HG02973 (cell line): ENCODE results near the gene TANGO6.
"Not testable (repeated sequence)": the region's sequence is repeated elsewhere in the genome, so short reads cannot be mapped to it uniquely, and the experiment has no call there.

Experiments used
- ATAC-seq: cut with Tn5 transposase; IDR thresholded peaks from one replicate; pipeline ENCODE4 v1.9.1; 2021; ENCODE audit warnings: moderate library complexity; ENCODE audit not compliant: unreplicated experiment

TANGO6 gene

DNA sequence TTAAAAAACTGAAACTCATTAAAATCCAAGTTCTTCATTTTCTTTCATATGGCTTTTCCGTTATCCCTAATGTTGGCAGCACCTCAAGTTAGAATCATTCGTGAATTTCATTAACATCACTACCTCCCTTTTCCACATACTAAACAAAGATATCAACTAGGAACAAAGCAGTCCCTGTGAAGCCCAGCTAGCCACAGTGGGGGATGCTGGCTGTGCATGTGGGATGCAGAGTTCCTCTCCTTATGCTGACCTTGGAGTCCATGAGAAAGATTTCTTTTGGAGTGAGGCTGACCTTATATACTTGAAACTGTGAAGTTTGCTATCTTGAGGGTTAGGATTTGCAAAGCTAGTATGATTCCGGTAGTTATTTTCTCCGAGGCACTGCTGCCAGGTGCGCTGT, 117.6 kb downstream of the TANGO6 start:
- ATAC-seq = no peak

DNA sequence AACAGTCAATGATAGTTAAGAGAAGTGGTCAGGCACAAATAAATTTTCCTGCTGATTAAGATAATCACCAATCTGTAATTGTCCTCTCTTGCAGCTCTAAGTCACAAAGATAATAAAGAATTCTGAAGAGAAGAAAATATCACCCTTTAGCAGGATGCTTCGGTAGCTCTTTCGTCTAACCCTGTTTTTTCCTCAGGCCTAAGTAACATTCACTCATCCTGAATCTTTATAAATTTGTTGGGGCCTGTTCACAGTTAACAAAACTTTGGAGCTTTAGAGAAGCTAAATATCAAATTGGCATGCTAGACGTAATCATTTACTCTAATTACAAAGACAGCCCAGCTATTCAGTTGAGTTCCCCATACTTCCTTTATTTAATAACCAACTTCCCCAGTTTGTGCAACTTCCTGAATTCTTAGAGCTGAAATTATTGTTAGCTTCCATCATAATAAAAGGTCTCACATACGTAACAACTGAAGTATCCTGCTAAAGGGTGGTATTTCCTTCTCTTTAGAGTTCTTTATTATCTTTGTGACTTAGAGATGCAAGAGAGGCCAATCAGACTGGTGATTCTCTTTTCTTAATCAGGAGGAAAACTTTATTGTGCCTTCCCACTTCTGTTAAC, 118.6 kb downstream of the TANGO6 start:
- ATAC-seq = no peak

DNA sequence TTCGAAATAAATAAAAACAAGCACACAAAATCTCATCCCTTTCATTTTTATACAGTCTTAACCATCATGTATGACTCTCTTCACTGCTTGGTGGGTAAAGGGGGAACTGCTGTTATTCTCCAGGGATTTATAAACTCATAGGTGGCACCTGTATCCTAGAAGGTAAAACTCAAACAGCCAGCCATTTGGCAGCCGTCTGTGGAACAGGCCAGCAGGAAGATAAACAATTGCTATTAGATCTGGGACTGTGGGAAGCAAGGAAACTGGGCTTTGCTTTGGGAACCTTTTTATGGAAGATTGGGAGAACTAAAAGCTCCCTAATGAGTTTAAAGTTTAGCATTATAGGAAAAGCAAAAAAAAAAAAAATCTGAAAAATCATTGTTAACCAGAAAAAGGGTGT, 126.0 kb downstream of the TANGO6 start:
- no peak for ATAC-seq

DNA sequence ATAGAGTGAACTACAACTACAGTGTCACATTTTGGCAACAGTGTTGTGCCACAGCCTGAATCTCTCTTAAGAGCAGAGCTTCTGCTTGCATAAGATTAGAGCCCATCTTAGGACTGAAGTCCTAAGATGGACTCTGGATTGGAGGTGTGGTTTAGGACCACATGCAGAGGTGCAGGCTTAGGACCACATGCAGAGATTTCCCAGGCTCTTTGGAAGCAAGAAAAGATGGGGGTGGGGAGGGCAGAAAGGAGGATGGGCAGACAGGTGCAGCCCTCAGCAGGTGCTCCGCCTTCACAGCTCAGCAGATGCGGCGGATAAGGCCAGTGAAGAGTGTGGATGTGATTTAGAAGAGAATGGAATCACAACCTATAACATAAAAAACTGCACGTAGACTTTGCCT, 128.7 kb downstream of the TANGO6 start:
- no peak for ATAC-seq

DNA sequence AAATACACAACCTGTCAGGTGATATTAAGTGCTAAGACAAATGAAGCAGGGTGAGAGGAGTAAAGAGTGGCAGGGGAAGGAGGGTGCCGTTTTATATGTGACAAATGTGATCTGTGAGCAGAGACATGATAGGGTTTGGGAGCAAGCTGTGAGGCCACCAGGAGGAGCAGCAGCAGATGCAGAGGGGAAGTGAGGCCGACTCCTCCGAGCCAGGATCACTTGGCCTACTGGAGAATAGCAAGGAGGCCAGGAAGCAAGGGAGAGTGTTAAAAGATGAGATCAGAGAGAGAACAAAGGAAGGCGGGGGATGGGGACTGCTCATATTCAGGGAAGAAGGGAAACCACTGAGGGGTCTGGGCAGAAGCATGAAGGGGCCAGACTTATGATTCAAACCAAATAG, 129.4 kb downstream of the TANGO6 start:
- no peak for ATAC-seq

DNA sequence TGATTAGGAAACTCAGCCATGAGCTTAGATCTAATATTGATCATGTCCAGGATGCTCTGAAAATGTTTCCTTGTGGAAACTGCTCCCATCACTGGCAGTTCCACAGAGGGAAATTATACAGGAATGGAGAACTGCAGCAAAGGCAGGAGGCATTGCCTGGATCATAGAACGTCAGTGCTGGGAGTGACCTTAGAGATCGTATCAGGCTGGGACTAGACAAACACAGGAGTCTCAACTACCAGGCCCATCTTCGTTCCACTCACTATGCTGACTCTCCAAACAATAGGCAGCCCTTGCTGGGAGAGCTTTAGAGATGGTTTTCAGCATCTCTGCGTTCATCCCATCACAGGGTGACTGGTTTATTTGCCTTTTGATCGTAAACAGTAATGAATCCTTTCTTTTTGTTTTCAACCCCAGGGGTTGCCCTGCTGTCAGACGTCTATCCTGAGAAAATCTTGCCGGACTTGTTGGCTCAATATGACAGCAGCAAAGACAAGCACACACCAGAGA, 130.3 kb downstream of the TANGO6 start:
- no peak for ATAC-seq

DNA sequence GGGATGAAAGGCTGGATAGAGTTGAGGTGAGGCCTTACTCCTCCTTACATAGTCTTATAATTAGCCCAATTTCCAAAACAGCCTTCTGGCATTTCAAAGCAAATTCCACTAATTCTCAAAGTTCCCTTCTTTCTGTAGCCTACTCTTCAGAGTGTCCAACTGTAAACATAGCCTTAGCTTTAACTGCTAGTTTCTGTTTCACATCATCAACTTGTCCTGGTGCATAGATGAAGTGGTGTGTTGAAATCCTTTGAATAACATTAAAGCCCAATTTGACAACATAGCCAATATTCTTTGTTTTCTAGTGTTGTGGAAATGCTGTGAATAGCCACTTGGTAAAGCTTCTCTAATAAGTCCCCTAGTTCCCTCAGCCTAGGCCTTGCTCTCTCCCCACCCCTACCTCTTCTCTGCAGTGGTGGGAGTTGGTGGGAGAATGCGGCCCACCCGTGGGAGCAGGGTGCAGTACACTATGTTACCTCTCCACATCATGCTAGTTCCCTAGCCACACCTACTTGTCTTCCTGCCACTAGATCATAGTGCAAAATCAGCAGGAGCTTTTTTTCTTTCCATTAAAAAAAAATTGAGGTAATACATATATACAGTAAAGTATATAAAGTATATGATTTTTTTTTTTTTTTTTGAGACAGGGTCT, 135.1 kb downstream of the TANGO6 start:
- ATAC-seq = no peak

DNA sequence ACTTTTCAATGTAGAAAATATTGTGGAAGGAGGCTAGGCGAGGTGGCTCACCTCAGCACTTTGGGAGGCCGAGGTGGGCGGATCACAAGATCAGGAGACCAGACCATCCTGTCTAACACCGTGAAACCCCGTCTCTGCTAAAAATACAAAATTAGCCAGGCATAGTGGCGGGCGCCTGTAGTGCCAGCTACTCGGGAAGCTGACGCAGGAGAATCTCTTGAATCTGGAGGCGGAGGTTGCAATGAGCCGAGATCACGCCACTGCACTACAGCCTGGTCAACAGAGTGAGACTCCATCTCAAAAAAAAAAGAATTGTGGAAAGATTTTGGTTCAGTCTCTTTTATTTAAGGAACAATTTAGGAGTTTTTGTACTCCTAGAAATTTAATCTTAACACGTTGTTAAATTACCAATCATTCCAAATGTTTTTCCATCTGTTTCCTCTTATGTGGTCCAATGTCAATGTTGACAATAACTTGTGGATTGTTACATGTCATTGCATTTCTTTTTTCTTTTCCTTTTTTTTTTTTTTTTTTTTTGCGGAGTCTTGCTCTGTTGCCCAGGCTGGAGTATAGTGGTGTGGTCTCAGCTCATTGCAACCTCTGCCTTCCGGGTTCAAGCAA, 137.5 kb downstream of the TANGO6 start:
- no peak for ATAC-seq

DNA sequence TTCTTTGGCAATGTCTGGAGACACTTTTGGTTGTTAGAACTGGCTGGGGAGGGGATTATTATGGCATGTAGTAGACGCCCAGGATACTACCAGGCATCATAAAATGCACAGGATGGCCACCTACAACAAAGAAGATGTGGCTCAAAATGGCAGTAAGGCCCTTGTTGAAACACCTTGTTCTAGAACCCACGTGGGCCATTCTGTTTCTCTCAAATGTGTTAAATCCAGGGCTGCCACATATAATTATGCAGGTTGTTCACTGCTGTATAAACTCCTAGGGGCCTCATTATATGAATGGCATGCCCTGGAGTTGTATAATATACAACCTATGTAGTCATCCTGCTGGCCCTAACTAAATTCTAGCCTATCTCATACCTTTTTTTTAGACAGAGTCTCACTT, 138.6 kb downstream of the TANGO6 start:
- no peak for ATAC-seq

DNA sequence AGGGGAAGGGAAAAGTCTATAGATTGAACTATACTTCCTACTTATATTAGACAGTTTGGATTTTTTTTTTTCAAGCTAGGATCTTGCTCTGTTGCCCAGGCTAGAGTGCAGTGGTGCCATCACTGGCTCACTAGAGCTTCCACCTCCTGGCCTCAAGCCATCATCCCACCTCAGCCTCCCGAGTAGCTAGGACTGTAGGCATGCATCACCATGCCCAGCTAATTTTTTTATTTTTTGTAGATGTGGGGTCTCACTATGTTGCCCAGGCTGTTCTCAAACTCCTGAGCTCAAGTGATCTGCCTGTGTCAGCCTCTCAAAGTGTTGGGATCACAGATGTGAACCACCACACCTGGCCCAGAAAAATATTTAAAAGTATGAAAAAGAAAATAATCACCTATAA, 141.1 kb downstream of the TANGO6 start:
- ATAC-seq = no peak

DNA sequence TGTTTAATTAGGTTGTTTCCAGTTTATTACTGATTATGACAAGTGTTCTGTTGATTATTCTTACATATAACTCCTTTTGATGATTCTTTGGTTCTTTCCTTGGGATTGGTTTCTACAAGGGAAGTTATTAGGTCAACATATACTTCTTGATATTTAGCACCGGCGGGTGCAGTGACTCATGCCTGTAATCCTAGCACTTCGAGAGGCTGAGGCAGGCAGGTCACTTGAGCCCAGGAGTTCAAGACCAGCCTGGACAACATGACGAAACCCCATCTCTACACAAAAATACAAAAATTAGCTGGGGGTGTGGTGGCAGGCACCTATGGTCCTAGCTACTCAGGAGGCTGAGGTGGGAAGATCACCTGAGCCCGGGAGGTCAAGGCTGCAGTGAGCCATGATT, 141.9 kb downstream of the TANGO6 start:
- no peak for ATAC-seq

DNA sequence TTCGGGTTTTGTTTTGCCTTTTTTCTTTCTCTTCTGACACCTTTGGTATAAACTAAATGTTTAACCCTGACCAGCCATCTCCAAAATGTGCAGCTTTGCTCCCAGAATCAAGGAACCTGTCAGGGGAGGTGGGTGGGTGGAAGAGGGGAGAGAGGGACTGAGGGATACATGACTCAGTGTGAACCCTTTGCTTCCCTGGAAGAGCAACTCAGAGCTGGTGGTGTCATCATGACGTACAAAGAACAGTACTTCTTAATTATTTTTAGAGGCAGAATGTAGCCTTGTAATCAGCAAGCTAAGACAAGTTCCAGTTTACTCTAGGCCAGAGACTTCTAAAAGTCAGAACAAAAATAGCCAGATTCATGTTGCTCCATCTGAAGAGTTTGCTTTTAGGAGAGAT, 142.5 kb downstream of the TANGO6 start:
- ATAC-seq = no peak

DNA sequence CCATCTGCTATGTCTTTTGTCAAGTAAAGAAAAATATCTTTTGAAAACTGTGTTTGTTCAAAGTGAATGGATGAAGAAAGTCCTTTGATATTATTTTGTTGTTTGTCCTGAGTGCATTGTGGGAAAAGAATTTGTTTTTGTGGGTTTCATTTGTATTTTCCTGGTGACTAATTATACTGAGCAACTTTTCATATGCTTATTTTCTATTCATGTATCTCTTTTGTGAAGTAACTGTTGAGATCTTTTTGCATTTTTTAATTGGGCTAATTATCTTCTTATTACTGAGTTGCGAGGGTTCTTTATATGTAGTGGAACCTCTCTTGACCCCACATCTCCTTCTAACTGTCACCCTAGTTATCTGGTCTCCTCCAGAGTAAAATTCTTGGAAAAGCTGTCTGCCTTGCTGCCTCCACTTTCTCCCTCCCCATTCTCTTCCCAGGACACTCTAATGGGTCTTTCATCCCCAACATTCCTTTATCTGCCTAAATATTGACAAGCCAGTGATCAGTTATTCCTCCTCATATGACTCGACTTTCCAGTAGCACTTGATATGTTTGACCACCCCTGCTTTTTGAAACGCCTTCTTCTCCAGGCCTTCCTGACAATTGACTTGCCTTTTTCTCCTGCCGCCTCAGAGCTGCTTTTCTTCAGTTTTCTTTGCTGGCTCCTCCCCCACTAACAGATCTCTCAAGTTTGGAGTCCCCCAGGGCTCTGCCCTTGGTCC, 144.6 kb downstream of the TANGO6 start:
- ATAC-seq = no peak

DNA sequence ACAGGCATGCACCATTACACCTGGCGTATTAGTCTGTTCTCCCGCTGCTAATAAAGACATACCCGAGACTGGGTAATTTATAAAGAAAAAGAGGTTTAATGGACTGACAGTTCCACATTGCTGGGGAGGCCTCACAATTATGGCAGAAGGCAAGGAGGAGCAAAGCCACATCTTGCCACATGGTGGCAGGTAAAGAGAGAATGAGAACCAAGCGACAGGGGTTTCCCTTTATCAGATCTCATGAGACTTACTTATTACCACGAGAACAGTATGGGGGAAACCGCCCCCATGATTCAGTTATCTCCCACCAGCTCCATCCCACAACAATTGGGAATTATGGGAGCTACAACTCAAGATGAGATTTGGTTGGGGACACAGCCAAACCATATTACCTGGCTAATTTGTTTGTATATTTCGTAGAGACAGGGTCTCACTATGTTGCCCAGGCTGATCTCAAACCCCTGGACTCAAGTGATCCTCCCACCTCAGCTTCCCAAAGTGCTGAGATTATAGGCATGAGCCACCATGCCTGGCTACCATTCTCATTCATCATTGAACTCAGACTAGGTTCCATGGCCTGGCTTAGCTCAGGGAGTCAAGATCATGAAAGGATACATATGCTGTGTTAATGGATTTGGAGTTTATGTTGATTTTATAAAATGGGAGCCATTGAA, 147.0 kb downstream of the TANGO6 start:
- not testable (repeated sequence) for ATAC-seq

DNA sequence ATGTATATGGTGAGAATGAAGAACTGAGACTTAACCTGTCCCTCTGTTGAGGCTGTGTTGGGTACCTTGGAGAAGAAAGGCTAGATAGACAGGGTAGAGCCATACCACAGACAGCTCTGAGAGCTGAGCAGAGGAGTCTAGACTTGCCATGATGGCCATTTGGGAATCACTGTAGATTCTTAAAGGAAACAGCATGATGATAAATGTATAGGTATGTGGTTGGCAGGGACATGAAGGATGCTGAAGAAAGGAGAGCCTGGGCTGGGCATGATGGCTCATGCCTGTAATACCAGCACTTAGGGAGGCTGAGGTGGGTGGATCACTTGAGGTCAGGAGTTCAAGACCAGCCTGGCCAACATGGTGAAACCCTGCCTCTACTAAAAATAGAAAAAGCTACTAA, 147.7 kb downstream of the TANGO6 start:
- ATAC-seq = no peak

DNA sequence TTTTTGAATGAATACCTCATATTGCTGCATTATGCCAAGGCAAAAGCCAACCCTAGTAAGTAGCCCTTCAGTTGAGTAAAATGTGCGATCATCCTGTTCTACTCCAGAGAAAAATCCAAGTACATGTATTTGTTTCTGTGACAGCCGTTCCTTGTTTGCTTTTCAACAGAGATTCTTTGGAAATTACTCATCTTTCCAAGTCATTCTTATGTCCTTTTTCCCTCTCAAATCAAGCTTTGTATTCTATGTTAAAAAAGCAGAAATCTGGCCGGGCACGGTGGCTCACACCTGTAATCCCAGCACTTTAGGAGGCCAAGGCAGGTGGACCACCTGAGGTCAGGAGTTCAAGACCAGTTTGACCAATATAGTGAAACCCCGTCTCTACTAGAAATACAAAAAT, 149.2 kb downstream of the TANGO6 start:
- ATAC-seq = no peak

DNA sequence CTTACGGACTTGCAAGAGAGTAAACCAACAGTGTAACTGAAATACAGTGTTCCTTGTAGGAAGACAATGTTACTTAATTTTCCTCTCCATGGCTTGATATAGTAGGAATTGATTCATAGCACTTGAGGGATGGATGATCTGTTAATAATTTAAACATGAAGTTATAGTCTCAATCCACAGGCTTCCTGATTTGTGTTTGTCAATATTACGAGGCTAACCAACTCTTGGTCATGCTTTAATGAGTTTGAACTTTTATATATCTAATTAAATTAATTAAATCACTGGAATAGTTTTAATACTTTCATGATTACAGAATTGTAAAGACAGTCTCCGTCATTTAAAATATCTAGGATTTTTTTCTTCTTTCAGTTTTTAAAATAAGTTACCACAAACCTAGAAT, 150.1 kb downstream of the TANGO6 start:
- ATAC-seq = no peak

DNA sequence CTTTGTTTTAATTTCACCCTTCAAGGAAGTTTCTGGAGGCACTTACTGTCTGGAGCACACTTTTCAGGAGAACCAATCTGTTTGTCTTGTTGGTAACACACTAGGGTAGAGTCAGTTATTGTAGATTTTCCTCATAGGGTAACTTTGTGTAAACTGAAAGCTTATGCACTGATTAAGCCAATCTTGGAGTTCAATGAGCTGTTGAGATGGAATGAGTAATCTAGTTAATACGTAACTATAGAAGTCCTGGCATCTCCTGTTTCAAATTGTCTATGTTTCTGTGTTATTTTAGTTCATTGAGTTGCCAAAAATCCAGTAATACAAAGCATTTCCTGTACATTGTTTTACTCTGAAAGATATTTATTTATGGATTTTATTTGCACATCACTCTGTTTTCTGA, 150.6 kb downstream of the TANGO6 start:
- no peak for ATAC-seq

DNA sequence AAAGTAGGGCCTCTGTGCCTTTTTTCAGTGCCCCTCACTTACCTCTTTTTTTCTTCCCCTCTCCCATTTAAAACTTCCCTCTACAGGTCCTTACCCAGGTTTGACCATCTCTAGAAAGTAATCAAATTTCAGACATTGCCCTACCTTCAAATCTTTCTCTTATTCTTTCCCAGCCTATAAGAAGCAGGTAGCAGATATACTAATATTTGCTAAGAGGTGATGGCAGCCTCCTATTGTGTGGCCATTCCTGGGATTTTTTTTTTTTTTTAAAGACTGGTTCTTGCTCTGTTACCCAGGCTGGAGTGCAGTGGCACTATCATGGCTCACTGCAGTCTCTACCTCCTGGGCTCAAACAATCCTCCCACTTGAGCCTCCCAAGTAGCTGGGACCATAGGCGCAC, 151.0 kb downstream of the TANGO6 start:
- no peak for ATAC-seq

DNA sequence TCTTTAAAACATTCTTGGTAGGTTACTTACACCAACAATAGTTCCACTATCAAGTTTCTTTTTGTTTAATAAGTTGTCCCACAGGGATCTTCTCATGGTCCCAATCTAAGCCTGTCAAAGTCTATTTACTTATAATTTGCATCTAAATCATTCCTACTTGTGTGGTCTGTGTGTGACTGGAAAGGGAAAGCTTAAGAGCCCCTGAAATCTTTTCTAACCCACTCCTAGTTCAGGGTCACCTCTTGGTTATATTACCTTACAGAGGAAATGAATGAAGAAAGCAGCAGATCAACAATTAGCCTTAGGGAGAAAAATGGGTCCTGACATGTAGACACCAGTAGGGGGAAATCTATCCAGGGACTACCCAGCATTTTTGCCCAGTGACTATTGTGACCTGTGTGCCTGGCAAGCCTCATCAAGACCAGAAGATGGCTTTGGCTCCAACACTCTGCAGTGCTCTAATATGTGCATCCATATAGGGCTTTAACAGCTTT, 151.7 kb downstream of the TANGO6 start:
- ATAC-seq = no peak

DNA sequence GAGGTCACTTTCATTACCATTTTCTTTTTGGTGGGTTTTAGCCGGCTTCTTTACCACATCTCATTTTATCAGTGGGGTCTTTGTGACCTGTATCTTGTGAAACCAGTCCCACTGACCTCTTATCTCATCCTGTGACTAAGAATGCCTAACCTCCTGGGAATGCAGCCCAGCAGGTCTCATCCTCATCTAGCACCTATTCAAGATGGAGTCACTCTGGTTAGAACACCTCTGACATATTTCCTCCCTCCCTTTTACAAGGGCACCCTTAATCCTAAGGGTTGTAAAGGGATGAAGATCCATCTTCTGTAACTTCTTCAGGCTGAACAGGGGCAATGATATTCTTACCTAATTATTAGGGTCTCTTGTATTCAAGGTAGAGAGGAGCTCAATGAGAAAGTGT, 154.2 kb downstream of the TANGO6 start:
- no peak for ATAC-seq
